Bone marrow (tissue), 2 donors: ENCODE results near the gene IL21R.

Source experiments
- DNase-seq, 2 donors: peaks; one replicate each; lab custom pipeline; 2025; lab: John Stamatoyannopoulos, UW

The IL21R gene

DNA sequence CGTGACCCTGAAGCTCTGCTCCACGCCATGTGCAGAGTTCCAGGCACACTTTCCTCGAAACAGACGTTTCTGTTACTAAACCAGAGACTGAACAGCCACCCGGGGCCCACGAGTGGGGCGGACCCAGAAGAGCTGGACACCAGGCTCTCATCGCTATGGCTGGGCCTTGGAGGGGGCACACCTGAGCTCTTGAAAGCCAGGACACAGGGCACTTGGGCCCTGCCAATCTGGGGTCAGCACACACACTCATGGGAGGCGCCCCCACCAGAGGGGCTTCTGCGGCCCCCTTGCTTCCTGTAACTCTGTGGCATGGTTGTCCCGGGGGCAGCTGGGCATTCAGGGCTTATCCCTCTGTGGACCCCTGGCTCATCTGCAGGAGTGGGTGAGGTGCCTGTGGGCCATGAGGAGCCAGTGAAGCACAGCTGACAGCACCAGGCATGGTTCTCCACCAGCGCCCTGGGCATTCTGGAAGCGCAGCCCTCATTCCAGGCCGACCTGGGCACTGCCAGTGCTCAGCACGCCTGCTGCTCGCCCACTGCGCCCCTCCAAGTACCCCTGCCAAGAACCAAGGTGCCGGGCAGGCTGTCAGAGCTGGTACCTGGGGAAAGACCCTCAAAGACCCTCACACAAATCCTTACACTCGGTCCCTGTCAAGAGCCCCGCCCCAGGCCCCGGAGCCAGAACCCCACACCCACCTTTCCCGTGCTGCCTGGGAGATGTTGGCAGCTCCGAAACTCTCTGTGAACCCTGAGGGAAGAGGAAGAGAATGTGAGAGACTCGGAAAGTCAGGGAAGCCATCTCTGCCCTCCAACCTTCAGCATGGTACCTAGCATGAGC lies 61.1 kb downstream of the IL21R start:
- no peak for DNase-seq

- no peak for DNase-seq
These were observed 62.0 kb downstream of the IL21R start for GRCh38 chr16:27463741-27464591.

- no peak for DNase-seq
These were observed 62.9 kb downstream of the IL21R start for GRCh38 chr16:27464626-27465482.

DNA sequence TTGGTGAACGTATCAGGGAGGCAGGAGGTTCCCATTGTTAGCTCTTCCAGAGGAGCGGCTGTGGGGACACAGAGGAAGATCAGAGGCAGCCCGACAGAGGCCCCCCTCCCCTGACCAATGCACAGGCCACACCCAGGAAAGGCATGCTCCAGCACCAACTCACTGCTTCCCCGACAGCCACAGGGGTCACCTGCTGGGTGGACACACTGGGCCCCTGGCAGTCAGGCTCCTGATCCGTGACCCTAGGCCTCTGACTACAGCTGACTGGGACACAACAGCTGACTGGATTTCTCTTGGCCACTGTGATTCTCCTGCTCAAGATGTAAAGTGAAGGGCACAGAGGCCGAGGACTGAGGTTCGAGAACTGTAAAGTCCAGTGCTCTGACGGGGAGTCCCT lies 63.5 kb downstream of the IL21R start:
- no peak for DNase-seq

GRCh38 chr16:27468941-27469531 lies 67.1 kb downstream of the IL21R start:
- DNase-seq: no peak

GRCh38 chr16:27470567-27471431 lies 68.8 kb downstream of the IL21R start:
- no peak for DNase-seq

- DNase-seq: no peak
These were observed 69.7 kb downstream of the IL21R start for GRCh38 chr16:27471661-27472060.

GRCh38 chr16:27472091-27473020 lies 70.4 kb downstream of the IL21R start:
- no peak for DNase-seq

DNA sequence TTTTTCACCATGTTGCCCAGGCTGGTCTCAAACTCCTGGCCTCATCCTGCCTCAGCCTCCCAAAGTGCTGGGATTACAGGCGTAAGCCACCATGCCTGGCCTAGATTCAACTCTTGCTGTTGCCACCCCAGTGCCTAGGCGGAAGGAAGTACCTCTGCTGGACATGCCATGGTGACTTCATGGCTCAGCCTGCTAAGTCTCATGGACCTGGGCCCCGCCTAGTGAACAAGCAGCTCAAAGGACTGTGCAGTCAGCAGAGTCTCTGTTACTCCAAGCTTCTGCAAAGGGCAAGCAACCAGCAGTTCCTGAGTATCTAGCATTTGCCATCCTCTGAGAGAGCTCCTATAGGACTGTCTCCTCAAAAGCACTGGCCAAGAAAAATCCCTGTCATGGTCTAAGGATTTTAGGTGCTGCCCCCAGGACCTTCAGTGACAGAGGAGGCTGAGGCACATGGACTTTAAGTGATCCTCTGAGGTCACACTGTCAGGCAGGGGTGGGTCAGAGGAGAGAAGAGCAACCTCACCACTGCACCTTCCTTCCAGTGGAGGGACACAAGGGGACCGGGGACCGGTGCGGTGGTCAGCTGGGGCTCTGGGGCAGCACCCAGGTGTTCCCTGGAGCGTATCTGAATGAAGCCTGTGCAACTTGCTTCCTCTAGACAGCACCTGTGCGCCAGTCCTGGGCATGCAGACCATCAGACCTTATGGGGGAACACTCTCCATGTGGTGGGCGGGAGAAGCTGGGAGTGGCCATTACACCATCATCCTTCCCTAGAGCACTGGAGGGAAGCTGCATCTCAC lies 71.3 kb downstream of the IL21R start:
- DNase-seq: no peak

DNA sequence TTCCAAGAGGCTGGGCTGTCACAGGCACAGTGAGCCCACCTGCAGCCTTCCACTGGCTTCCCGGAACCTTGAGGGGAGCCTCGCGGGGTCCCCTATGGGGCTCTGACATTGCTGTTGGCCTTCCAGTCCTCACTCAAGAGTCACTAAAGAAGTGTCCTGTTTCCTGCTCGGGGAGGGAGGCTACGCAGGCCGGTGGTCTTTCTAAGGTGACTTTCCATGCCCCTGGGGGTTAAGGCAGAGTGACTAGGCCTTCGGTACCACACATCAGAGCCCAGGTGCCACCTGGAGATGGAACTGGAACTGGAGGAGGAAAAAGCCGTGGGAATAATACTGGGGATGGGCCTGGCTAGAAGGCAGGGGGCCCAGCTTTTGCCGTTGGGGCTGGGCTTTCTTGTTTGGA lies 72.1 kb downstream of the IL21R start:
- no peak for DNase-seq

GRCh38 chr16:27474921-27475320 lies 72.9 kb downstream of the IL21R start:
- DNase-seq: no peak

- no peak for DNase-seq
These were observed 73.6 kb downstream of the IL21R start for GRCh38 chr16:27475561-27475960.

- DNase-seq: no peak
These were observed 74.3 kb downstream of the IL21R start for GRCh38 chr16:27476240-27476639.

- no peak for DNase-seq
These were observed 78.8 kb downstream of the IL21R start for GRCh38 chr16:27480761-27481160.

- DNase-seq: no peak
These were observed 79.4 kb downstream of the IL21R start for GRCh38 chr16:27481282-27481934.

- no peak for DNase-seq
These were observed 80.6 kb downstream of the IL21R start for GRCh38 chr16:27482397-27483087.

- DNase-seq: no peak
These were observed 81.1 kb downstream of the IL21R start for GRCh38 chr16:27483088-27483437.

DNA sequence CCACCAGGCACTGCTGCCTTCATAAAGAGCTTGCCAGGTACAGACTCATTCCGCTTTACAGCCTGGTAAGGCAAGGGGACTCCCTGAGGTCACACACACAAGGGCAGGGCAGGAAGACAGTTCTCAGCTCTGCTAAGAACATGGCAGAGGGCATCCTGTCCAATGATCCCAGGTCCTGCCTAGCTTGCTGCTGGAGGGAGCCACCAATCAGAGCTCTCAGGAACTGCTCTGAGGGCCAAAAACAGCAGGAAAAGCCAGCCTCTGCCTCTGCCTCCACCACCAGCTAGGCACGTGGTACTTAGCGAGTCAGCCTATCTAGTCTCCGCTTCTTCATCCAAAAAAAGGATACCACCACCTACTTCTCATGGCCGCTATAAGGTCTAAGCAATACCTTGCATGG lies 81.7 kb downstream of the IL21R start:
- DNase-seq: no peak
